Esophagus muscularis mucosa (tissue), 2 donors: ENCODE data around the gene CPSF4.

Experiments
- EP300 ChIP-seq: sonication (generic); formaldehyde crosslinking; IDR thresholded peaks from one replicate; pipeline ENCODE4 v1.6.1; 2017; ENCODE audit warnings: antibody characterized with exemption
- POLR2A ChIP-seq: fragments of 450-650 bp; IDR thresholded peaks from one replicate; pipeline ENCODE4 v1.6.1; 2017; ENCODE audit warnings: antibody characterized with exemption, moderate library complexity, mild to moderate bottlenecking, low read depth

DNA sequence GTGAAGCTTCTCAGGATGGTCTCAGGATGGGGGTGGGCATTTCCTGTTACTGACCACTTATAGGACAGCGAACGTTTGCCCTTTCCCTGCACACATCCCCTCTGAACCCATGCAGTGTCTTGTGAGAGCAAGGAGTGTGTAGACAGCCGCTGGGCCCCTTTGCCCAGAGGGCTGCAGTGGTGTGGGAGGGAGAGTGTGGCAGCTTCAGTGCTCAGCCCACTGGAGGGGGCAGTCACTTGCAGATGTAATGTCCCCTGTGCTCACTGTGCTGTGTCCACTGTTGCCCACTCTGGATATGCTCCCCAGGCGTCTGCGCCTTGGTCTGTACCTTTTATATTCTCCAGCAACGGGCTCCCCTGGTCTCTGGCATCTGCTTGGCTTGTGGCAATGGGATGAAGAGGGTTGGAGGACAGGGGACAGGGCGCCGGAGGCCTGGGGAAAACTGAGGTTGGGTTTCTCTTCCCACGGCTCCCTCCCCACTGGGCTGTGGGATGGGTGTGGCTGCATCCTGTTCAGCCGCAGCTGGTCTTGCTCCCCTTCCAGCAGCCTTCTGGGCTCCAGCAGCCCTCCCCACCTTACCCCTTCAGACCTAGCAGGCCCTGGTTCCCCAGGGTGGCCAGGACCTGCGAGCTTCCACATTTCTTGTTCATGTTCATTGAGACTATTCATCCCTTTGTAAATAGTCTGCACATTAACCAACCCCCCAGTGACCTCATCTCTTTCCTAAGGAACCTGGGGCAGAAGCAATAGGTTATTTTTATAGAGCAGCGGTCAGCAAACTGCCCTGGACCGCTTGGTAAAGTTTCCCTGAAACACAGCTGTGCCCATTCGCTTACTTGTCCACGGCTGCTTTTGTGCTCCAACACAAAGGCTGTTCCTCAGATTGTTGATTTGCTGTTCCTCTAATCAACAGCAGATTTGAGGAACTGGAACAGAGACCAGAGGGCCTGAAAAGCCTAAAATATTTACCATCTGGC is 40.0 kb downstream of the CPSF4 start:
- TF ChIP-seq EP300 (no peak), POLR2A (no peak)
